ENCODE data around the gene ZBTB20.

The ZBTB20 gene

GRCh38 chr3:115074502-115074901 lies 72.6 kb downstream of the ZBTB20 start:
- H3K4me3 ChIP-seq (ENCODE audit: low read length): no peak overlapping the region
- H3K9ac ChIP-seq (ENCODE audit: low read length): no peak overlapping the region
- no peaks in the 10 kb centered on the region for H3K36me3 ChIP-seq (replicated peaks; ENCODE audit: insufficient read depth, low read length)
- TF ChIP-seq CTCF (IDR thresholded peaks at IDR 0.05; ENCODE audit: low read length) (no peak), EZH2phosphoT487 (IDR thresholded peaks at IDR 0.05; ENCODE audit: low read length) (no peak)
- H3K27me3 ChIP-seq (replicated peaks; ENCODE audit: insufficient read depth, low read length): no peaks in the 10 kb centered on the region
- no peaks in the 10 kb centered on the region for H3K79me2 ChIP-seq (ENCODE audit: low read length)
- no peak for DNase-seq
- no peaks in the 10 kb centered on the region for H3F3A ChIP-seq (ENCODE audit: insufficient read depth, low read length)
- H3K4me1 ChIP-seq (ENCODE audit: low read length): peaks cover 11% of the 10 kb centered on the region
- no peak overlapping the region for H3K4me2 ChIP-seq (ENCODE audit: low read depth, low read length)
- H3K27ac ChIP-seq (ENCODE audit: low read length): no peak overlapping the region
- no peak overlapping the region for H2AFZ ChIP-seq (ENCODE audit: low read length)
- H4K20me1 ChIP-seq (ENCODE audit: insufficient read depth, low read length): no peaks in the 10 kb centered on the region
- no peaks in the 10 kb centered on the region for H3K9me2 ChIP-seq (replicated peaks; ENCODE audit: insufficient read depth, low read length)
- H3K9me3 ChIP-seq (replicated peaks; ENCODE audit: insufficient read depth, low read length): no peaks in the 10 kb centered on the region

GRCh38 chr3:115072265-115073021 lies 74.6 kb downstream of the ZBTB20 start:
- H3K4me3 ChIP-seq (ENCODE audit: low read length): no peak overlapping the region
- DNase-seq: no peak

GRCh38 chr3:115071601-115072000 lies 75.5 kb downstream of the ZBTB20 start:
- Histone ChIP-seq H3K9me3 (replicated peaks; ENCODE audit: insufficient read depth, low read length) (no peaks in the 10 kb centered on the region), H3K36me3 (replicated peaks; ENCODE audit: insufficient read depth, low read length) (no peaks in the 10 kb centered on the region), H3K9me2 (replicated peaks; ENCODE audit: insufficient read depth, low read length) (no peaks in the 10 kb centered on the region), H3K27ac (ENCODE audit: low read length) (no peak overlapping the region), H2AFZ (ENCODE audit: low read length) (no peak overlapping the region), H3F3A (ENCODE audit: insufficient read depth, low read length) (no peaks in the 10 kb centered on the region), H3K79me2 (ENCODE audit: low read length) (no peaks in the 10 kb centered on the region), H3K4me3 (ENCODE audit: low read length) (no peak overlapping the region), H3K27me3 (replicated peaks; ENCODE audit: insufficient read depth, low read length) (no peaks in the 10 kb centered on the region), H4K20me1 (ENCODE audit: insufficient read depth, low read length) (no peaks in the 10 kb centered on the region), H3K9ac (ENCODE audit: low read length) (no peak overlapping the region), H3K4me1 (ENCODE audit: low read length) (no peaks in the 10 kb centered on the region), H3K4me2 (ENCODE audit: low read depth, low read length) (no peak overlapping the region)
- no peak for DNase-seq
- no peak for TF ChIP-seq CTCF (IDR thresholded peaks at IDR 0.05; ENCODE audit: low read length)
- TF ChIP-seq EZH2 (optimal IDR thresholded peaks at IDR 0.05; ENCODE audit: low read depth, low read length): no peak
- TF ChIP-seq EZH2phosphoT487 (IDR thresholded peaks at IDR 0.05; ENCODE audit: low read length): no peak

More at GRCh38 chr3:115072265-115073021, 74.6 kb downstream of the ZBTB20 start:
- Histone ChIP-seq H3K4me2 (ENCODE audit: low read depth, low read length) (no peak overlapping the region), H3K9me2 (replicated peaks; ENCODE audit: insufficient read depth, low read length) (no peaks in the 10 kb centered on the region), H3K9ac (ENCODE audit: low read length) (no peak overlapping the region), H3K4me1 (ENCODE audit: low read length) (peaks cover 2% of the 10 kb centered on the region; the same call in 1 of the 2 replicates), H3K9me3 (replicated peaks; ENCODE audit: insufficient read depth, low read length) (no peaks in the 10 kb centered on the region), H3K27me3 (replicated peaks; ENCODE audit: insufficient read depth, low read length) (no peaks in the 10 kb centered on the region), H3K27ac (ENCODE audit: low read length) (no peak overlapping the region), H3K36me3 (replicated peaks; ENCODE audit: insufficient read depth, low read length) (no peaks in the 10 kb centered on the region), H4K20me1 (ENCODE audit: insufficient read depth, low read length) (no peaks in the 10 kb centered on the region), H2AFZ (ENCODE audit: low read length) (no peak overlapping the region), H3F3A (ENCODE audit: insufficient read depth, low read length) (no peaks in the 10 kb centered on the region), H3K79me2 (ENCODE audit: low read length) (no peaks in the 10 kb centered on the region)
- TF ChIP-seq EZH2phosphoT487 (IDR thresholded peaks at IDR 0.05; ENCODE audit: low read length): no peak
- TF ChIP-seq CTCF (IDR thresholded peaks at IDR 0.05; ENCODE audit: low read length): no peak
- TF ChIP-seq EZH2 (optimal IDR thresholded peaks at IDR 0.05; ENCODE audit: low read depth, low read length): no peak

All from MM.1S (cell line).